Neutrophil (primary cell): ENCODE results near the gene CDK3.
"Not testable (repeated sequence)": the region's sequence is repeated elsewhere in the genome, so short reads cannot be mapped to it uniquely, and the experiment has no call there.

Experiments used
- H3K27ac ChIP-seq: fragments of 200-600 bp; sonication (generic); 2 replicates; pipeline ENCODE4 v1.5.1; 2016; ENCODE audit warnings: mild to moderate bottlenecking, moderate library complexity
- H3K27me3 ChIP-seq: fragments of 200-600 bp; sonication (generic); 2 replicates; pipeline ENCODE4 v1.6.0; 2016; ENCODE audit warnings: mild to moderate bottlenecking
- H3K36me3 ChIP-seq: fragments of 200-600 bp; sonication (generic); 2 replicates; pipeline ENCODE4 v1.5.1; 2017
- H3K4me1 ChIP-seq, 2 experiments: fragments of 200-600 bp in 1 of 2; sonication (generic) in 1 of 2; 1 replicate in 1 of 2; 2 replicates in 1 of 2; pipeline versions ENCODE4 v1.5.1 to v1.6.1; 2013 to 2016; ENCODE audit warnings: low read depth in 1 of 2, low read length in 1 of 2, mild to moderate bottlenecking in 1 of 2, moderate library complexity in 1 of 2; ENCODE audit not compliant: control insufficient read depth in 1 of 2, insufficient read depth in 1 of 2
- H3K4me3 ChIP-seq, 2 experiments: fragments of 200-600 bp in 1 of 2; sonication (generic) in 1 of 2; 1 replicate in 1 of 2; 2 replicates in 1 of 2; pipeline ENCODE4 v1.5.1; 2013 to 2016; ENCODE audit warnings: low read depth in 1 of 2, low read length in 1 of 2, mild to moderate bottlenecking in 1 of 2, moderate library complexity in 1 of 2
- H3K9me3 ChIP-seq: fragments of 200-600 bp; sonication (generic); 2 replicates; pipeline ENCODE4 v1.5.1; 2016
- CTCF ChIP-seq: fragments of 200-600 bp; sonication (generic); IDR thresholded peaks from 2 replicates; pipeline ENCODE4 v1.5.1; 2016; ENCODE audit warnings: antibody characterized with exemption

The CDK3 gene

GRCh38 chr17:75970011-75970523, 30.6 kb upstream of the CDK3 start:
- no peaks in the 10 kb centered on the region for H3K9me3 ChIP-seq
- peak overlapping the region; percentile 96 for H3K27ac ChIP-seq
- no peaks in the 10 kb centered on the region for H3K27me3 ChIP-seq
- peak; percentile 36 for TF ChIP-seq CTCF
- peaks cover 44% of the 10 kb centered on the region for H3K36me3 ChIP-seq
- peaks cover 71 to 79% of the 10 kb centered on the region in 2 experiments for H3K4me1 ChIP-seq
- peak overlapping the region; percentile 50 to 56 for H3K4me3 ChIP-seq

- Histone ChIP-seq H3K36me3 (peaks cover 50% of the 10 kb centered on the region), H3K27me3 (no peaks in the 10 kb centered on the region), H3K27ac (peak overlapping the region; percentile 96), H3K4me1 (peaks cover 77 to 81% of the 10 kb centered on the region in 2 experiments), H3K4me3 (peak overlapping the region; percentile 50 to 56), H3K9me3 (no peaks in the 10 kb centered on the region)
- TF ChIP-seq CTCF = no peak
These were observed 30.0 kb upstream of the CDK3 start for GRCh38 chr17:75970626-75971025.

- H3K27me3 ChIP-seq, H3K9me3 ChIP-seq: not testable (repeated sequence)
- peaks cover 78 to 90% of the 10 kb centered on the region in 2 experiments for H3K4me1 ChIP-seq
- peak overlapping the region in 1 of 2 experiments; percentile 97 for H3K4me3 ChIP-seq
- peaks cover 65% of the 10 kb centered on the region for H3K36me3 ChIP-seq
- H3K27ac ChIP-seq = peak overlapping the region; percentile 72
These were observed 25.5 kb upstream of the CDK3 start for GRCh38 chr17:75975187-75975586.

GRCh38 chr17:75975757-75976174, 24.9 kb upstream of the CDK3 start:
- no peak for TF ChIP-seq CTCF
- no peaks in the 10 kb centered on the region for H3K27me3 ChIP-seq
- no peaks in the 10 kb centered on the region for H3K9me3 ChIP-seq
- H3K27ac ChIP-seq = peak overlapping the region; percentile 72
- H3K4me1 ChIP-seq = peaks cover 78 to 90% of the 10 kb centered on the region in 2 experiments
- H3K4me3 ChIP-seq = peak overlapping the region; percentile 97 to 100
- H3K36me3 ChIP-seq = peaks cover 63% of the 10 kb centered on the region

- H3K36me3 ChIP-seq = peaks cover 57% of the 10 kb centered on the region
- H3K9me3 ChIP-seq = no peaks in the 10 kb centered on the region
- H3K4me1 ChIP-seq = peaks cover 73 to 89% of the 10 kb centered on the region in 2 experiments
- TF ChIP-seq CTCF = no peak
- H3K4me3 ChIP-seq = peak overlapping the region; percentile 97 to 100
- H3K27ac ChIP-seq = peak overlapping the region; percentile 72
- H3K27me3 ChIP-seq = no peaks in the 10 kb centered on the region
These were observed 24.3 kb upstream of the CDK3 start for GRCh38 chr17:75976175-75976848.

GRCh38 chr17:75978938-75979704, 21.5 kb upstream of the CDK3 start, which contains the start of the genes ACOX1 and TEN1:
Gene ACOX1 (minus strand): TSS chr17:75979166. CDS start chr17:75979073, 93 bp downstream.
Gene TEN1 (plus strand): TSS chr17:75979240. CDS start chr17:75986193, 6,953 bp downstream.
- Histone ChIP-seq H3K4me1 (peaks cover 45 to 60% of the 10 kb centered on the region in 2 experiments), H3K9me3 (no peaks in the 10 kb centered on the region), H3K27ac (peak within 1 kb of the TSS; percentile 98), H3K36me3 (peaks cover 31% of the 10 kb centered on the region), H3K4me3 (peak within 1 kb of the TSS; percentile 97 to 100), H3K27me3 (no peaks in the 10 kb centered on the region)
- peak; percentile 75 for TF ChIP-seq CTCF
